Pancreas (tissue), 10 donors: Measurements from ENCODE around the gene TUBA4B. TPM values are rescaled to one million over a fixed set of nuclear protein-coding genes. Genes with fewer than 3 reads are reported as not detected.

ENCODE experiments used
- ATAC-seq, 4 donors: fragments of 200-7000 bp; cut with Tn5 transposase; one replicate each; pipeline versions ENCODE4 v1.8.0 to v1.9.1; 2020; ENCODE audit warnings: mild to moderate bottlenecking in 4 of 4, moderate library complexity in 4 of 4
- DNase-seq, 6 donors: peaks; one replicate each; pipeline ENCODE4 v3.0.0-alpha.2; 2020
- FAIRE-seq: peaks from 2 replicates; lab custom pipeline; 2012; peaks lifted over from hg19 to GRCh38; lab: Jason Lieb, UNC
- H3K27ac ChIP-seq, 4 donors: fragments of 200-600 bp; sonication (generic); 1 replicate in 3 of 4; 2 replicates in 1 of 4; pipeline versions ENCODE4 v1.5.0 to v1.8.0; 2020
- H3K27me3 ChIP-seq, 4 donors: fragments of 200-600 bp; one replicate each; pipeline ENCODE4 v1.8.0; 2021
- H3K36me3 ChIP-seq, 3 donors: fragments of 200-600 bp; sonication (generic) in 1 of 3; one replicate each; pipeline versions ENCODE4 v1.5.0 to v1.8.0; 2020 to 2021
- H3K4me1 ChIP-seq, 3 donors: fragments of 200-600 bp; one replicate each; pipeline ENCODE4 v1.8.0; 2021
- H3K4me3 ChIP-seq, 4 donors: fragments of 200-600 bp; sonication (generic) in 2 of 4; one replicate each; pipeline versions ENCODE4 v1.5.0 to v1.8.0; 2020 to 2021
- H3K9me3 ChIP-seq, 4 donors: fragments of 200-600 bp; one replicate each; pipeline ENCODE4 v1.8.0; 2021
- WGBS, 2 donors: extraction: QIAGEN DNeasy Blood & Tissue Kit; methylation state at CpG; one replicate each; pipeline ENCODE4 v1.1.7; 2013; 5-methylcytosine and 5-hydroxymethylcytosine counted together
- intact Hi-C, 3 donors: fragments of 100-400 bp; cut with DNase I; formaldehyde crosslinking; loops; one replicate each; pipeline versions ENCODE4 v1.11.1 to v1.14.2; 2022
- polyA plus RNA-seq, 2 donors: library from polyadenylated mRNA; stranded (reverse); fragments of 200-250 nt; gene quantifications; one replicate each; pipeline ENCODE4 v1.2.3, GENCODE V29; 2013
- total RNA-seq, 6 donors: library from RNA; stranded (reverse); fragmentation: NEBNext Ultra II Directional in 4 of 6; extraction: Animal tissue kit (Norgen Biotek cat#: 25700) in 4 of 6; gene quantifications; one replicate each; pipeline versions ENCODE4 v1.2.1 to v1.2.4, GENCODE V29; 2021 to 2023
- TF ChIP-seq, protein P1 (sequence below), 4 donors: fragments of 200-600 bp; sonication (generic) in 3 of 4; IDR thresholded peaks; one replicate each; pipeline versions ENCODE4 v1.5.0 to v1.8.0; 2021; ENCODE audit warnings: antibody characterized with exemption in 4 of 4
- donor health status: healthy with polysubstance abuse.
- donor health status: DM: no; HTN: no; CAD: no; lungs with moderate emphysema.
- donor health status: DM: no; HTN: no; CAD: no.
- donor health status: control.
- donor health status: control.
- donor health status: Bipolar disorder and iron deficiency.
- donor health status: DM: yes; HTN: yes; CAD: no.
- donor health status: DM: no; HTN: no; CAD: no.
- donor health status: DM: no; HTN: no; CAD: no.
- donor health status: DM: yes; HTN: yes; CAD: no.

Gene TUBA4B
- total and polyA plus RNA-seq, 8 donors = not detected

DNA sequence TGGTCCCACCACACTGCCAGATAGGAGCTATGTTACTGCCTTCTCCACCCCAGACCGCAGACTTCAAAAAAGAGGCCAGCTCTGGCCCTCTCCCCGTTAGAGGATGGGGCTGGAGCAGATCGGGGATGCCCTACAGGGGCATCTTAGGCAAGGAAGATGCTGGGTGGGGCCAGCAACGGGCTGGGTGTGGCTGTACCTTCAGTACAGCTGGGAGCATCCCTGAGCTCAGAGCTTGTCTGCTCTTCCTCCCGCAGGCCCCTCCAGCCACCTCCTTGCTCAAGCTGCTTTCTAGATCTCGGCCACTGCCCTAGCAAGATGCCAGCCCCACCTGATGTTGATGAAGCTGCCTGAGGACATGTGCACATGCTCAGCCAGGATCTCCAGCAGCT, 46.3 kb downstream of the TUBA4B start:
- no peak for ATAC-seq
- Histone ChIP-seq H3K4me3 (no peak overlapping the region), H3K27ac (no peak overlapping the region), H3K4me1 (no peaks in the 10 kb centered on the region), H3K9me3 (no peaks in the 10 kb centered on the region), H3K36me3 (no peaks in the 10 kb centered on the region), H3K27me3 (no peaks in the 10 kb centered on the region)
- WGBS, 2 donors = 77 to 83% methylated on average over 6 of the region's 6 CpGs
- no peak for DNase-seq
- TF ChIP-seq, protein P1, sequence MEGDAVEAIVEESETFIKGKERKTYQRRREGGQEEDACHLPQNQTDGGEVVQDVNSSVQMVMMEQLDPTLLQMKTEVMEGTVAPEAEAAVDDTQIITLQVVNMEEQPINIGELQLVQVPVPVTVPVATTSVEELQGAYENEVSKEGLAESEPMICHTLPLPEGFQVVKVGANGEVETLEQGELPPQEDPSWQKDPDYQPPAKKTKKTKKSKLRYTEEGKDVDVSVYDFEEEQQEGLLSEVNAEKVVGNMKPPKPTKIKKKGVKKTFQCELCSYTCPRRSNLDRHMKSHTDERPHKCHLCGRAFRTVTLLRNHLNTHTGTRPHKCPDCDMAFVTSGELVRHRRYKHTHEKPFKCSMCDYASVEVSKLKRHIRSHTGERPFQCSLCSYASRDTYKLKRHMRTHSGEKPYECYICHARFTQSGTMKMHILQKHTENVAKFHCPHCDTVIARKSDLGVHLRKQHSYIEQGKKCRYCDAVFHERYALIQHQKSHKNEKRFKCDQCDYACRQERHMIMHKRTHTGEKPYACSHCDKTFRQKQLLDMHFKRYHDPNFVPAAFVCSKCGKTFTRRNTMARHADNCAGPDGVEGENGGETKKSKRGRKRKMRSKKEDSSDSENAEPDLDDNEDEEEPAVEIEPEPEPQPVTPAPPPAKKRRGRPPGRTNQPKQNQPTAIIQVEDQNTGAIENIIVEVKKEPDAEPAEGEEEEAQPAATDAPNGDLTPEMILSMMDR (IDR thresholded peaks at IDR 0.05) = no peak
- intact Hi-C loops = loop anchor here in 1 of 3 donors (5.0 to 10.0 kb wide), 2 partner anchors 127 to 245 kb away; partner anchors contain the start of gene SLC23A3
- FAIRE-seq = no peak

DNA sequence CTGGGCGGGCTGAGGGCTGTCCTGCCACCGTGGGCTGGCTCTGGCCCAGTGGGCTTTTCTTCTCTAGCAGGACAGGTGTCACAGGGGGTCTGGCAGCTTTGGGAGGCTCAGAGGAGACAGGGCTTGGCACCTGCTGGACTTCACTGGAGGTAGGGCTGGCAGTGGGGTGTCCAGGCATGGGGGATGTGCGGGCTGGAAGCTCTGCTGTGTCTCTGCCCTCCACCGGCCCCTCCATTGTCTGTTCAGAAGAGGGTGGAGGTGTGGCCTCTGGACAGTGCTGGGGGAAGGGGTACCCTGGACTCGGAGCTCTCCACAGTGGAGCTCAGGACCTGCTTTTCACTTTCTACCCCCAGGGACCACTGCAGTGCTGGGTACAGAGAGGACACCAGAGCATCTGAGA, 47.0 kb downstream of the TUBA4B start:
- ATAC-seq (no peak), DNase-seq (no peak), FAIRE-seq (no peak)
- no peaks in the 10 kb centered on the region for H3K27me3 ChIP-seq
- TF ChIP-seq, protein P1 (IDR thresholded peaks at IDR 0.05) = no peak
- no peaks in the 10 kb centered on the region for H3K9me3 ChIP-seq
- 49 to 68% methylated on average over 5 of the region's 5 CpGs for WGBS, 2 donors
- intact Hi-C loops = loop anchor here in 2 of 3 donors (10.0 kb wide), 2 partner anchors 135 to 265 kb away; partner anchors contain the start of gene NHEJ1 (in 1 of the 2)
- H3K4me1 ChIP-seq = no peaks in the 10 kb centered on the region
- no peak overlapping the region for H3K27ac ChIP-seq
- H3K36me3 ChIP-seq = no peaks in the 10 kb centered on the region
- no peak overlapping the region for H3K4me3 ChIP-seq

DNA sequence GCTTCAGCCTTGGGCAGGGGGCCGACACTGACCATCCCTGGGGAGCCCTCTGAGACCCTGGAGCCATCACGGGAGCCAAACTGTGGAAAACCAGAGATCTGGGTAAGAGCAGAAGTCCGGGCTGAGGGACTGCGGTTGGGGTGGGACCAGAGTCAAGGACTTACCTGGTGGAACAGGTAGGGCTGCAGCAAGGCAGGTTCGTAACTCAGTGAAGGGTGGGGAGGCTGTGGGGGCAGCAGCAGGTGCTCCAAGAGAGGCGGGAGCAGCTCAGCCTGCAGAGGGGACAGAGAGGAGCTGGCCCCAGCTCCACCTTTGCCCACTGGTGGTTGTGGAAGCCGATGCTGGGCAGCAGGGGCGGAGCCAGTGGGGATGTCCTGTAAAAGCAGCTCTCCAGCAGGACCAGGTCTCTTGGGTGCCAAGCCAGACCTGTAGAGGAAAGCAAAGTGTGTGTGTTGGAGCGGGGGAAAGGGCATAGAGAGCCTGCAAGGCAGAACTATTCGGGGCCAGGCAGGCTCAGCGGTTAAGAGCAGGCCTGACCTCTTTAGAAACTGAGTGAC, 49.4 kb downstream of the TUBA4B start:
- TF ChIP-seq, protein P1 (IDR thresholded peaks at IDR 0.05) = no peak
- no peaks in the 10 kb centered on the region for H3K27me3 ChIP-seq
- no peaks in the 10 kb centered on the region for H3K9me3 ChIP-seq
- WGBS, 2 donors = 38 to 45% methylated on average over 11 of the region's 11 CpGs
- ATAC-seq = no peak
- DNase-seq = no peak
- FAIRE-seq = no peak
- no peaks in the 10 kb centered on the region for H3K4me1 ChIP-seq
- intact Hi-C loops = loop anchor here in 2 of 3 donors (10.0 kb wide), 2 partner anchors 138 to 268 kb away; partner anchors contain the start of gene NHEJ1 (in 1 of the 2)
- no peak overlapping the region for H3K4me3 ChIP-seq
- H3K36me3 ChIP-seq = no peaks in the 10 kb centered on the region
- H3K27ac ChIP-seq = no peak overlapping the region

DNA sequence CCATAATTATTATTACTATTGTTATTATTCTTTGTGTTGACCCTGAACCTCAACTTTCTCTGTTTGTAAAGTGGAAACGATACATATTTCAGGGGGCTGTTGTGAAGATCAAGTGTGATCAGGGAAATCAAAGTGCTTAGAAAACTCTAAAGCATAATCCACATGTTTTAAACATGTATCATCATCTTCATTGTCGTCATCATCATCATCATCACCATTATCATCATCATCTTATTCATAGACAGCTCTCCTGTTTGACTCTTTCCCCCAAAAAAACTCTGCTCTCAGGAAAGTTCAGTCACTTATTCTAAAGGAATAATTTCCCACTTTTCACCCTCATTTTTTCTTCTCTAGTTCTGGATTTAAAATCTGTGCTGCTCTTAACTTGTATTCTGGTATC, 51.2 kb downstream of the TUBA4B start:
- no peak overlapping the region for H3K4me3 ChIP-seq
- H3K4me1 ChIP-seq = no peaks in the 10 kb centered on the region
- H3K9me3 ChIP-seq = no peaks in the 10 kb centered on the region
- no peak for FAIRE-seq
- TF ChIP-seq, protein P1 (IDR thresholded peaks at IDR 0.05) = no peak
- no peaks in the 10 kb centered on the region for H3K36me3 ChIP-seq
- H3K27me3 ChIP-seq = peaks cover 0 to 5% (median 0%) of the 10 kb centered on the region in 4 donors
- H3K27ac ChIP-seq = no peak overlapping the region
- intact Hi-C loops = loop anchor here in 2 of 3 donors (10.0 kb wide), 2 partner anchors 139 to 269 kb away; partner anchors contain the start of gene NHEJ1 (in 1 of the 2)
- DNase-seq = no peak
- ATAC-seq = no peak
- WGBS, 2 donors = 23 to 55% methylated on average over 2 of the region's 2 CpGs

DNA sequence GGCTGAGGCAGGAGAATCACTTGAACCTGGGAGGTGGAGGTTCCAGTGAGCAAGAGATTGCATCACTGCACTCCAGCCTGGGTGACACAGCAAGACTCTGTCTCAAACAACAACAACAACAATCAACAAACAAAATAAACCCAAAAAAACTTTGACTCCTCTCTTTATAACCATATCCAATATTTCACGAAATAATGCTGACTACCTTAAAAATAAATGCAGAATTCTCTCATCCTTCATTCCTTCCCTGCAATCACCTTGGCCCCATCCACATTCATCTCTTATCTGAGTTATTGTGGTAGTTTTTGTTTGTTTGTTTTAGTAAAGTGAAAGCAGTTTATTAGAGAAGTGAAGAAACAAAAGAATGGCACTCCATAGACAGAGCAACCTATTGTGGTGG, 53.0 kb downstream of the TUBA4B start:
- WGBS, 2 donors = 50% methylated on average over 1 of the region's 1 CpG
- FAIRE-seq = no peak
- Histone ChIP-seq H3K9me3 (no peaks in the 10 kb centered on the region), H3K4me3 (no peak overlapping the region), H3K27me3 (peaks cover 0 to 13% (median 2%) of the 10 kb centered on the region in 4 donors), H3K36me3 (no peaks in the 10 kb centered on the region), H3K4me1 (no peaks in the 10 kb centered on the region), H3K27ac (no peak overlapping the region)
- ATAC-seq = no peak
- intact Hi-C loops = loop anchor here in 2 of 3 donors (10.0 kb wide), 2 partner anchors 141 to 271 kb away; partner anchors contain the start of gene NHEJ1 (in 1 of the 2)
- TF ChIP-seq, protein P1 (IDR thresholded peaks at IDR 0.05) = no peak
- no peak for DNase-seq
